ENCODE data around the gene CDK5. TPM values are rescaled to one million over a fixed set of nuclear protein-coding genes. Genes with fewer than 3 reads are reported as not detected.

Gene CDK5
- total and polyA plus RNA-seq, 9 of the 15 experiments (the other 6 are each of a cell fraction or from before 2014, with no cell fraction given): 3.2 to 38.0 (median 27.5) TPM

GRCh38 chr7:151078233-151079040, 20.7 kb upstream of the CDK5 start (continued):
- TF ChIP-seq ZNF395 (CRISPR knock-in tag; IDR thresholded peaks at IDR 0.05) (no peak), KDM5B (IDR thresholded peaks at IDR 0.05; ENCODE audit: insufficient replicate concordance, low read depth, low read length) (peak; percentile 17), ATF1 (CRISPR knock-in tag; IDR thresholded peaks at IDR 0.05) (no peak), ATF1 (tag; IDR thresholded peaks at IDR 0.05) (no peak), POLR2G (IDR thresholded peaks at IDR 0.05; ENCODE audit: low read depth, low read length) (peak; percentile 70), TOE1 (IDR thresholded peaks at IDR 0.05; ENCODE audit: borderline replicate concordance) (peak; percentile 59; the same call in 1 of the 2 replicates), TOE1 (CRISPR knock-in tag; IDR thresholded peaks at IDR 0.05; ENCODE audit: borderline replicate concordance, low read depth) (no peak), CBFA2T2 (conservative IDR thresholded peaks at IDR 0.05) (0 out of 2 replicates have a peak, but pooled peaks have one; percentile 16), PCBP1 (IDR thresholded peaks at IDR 0.05; ENCODE audit: low read depth, low read length, poor library complexity, severe bottlenecking) (peak; percentile 41), FOXK2 (conservative IDR thresholded peaks at IDR 0.05 in 1 of 2, IDR thresholded peaks at IDR 0.05 in 1 of 2; ENCODE audit: low read depth in 2 of 2) (peak in 1 of 2 experiments; percentile 64; a peak in 1 of 4 replicates), IRF1 (CRISPR knock-in tag; IDR thresholded peaks at IDR 0.05; ENCODE audit: borderline replicate concordance) (no peak), ELF4 (CRISPR knock-in tag; IDR thresholded peaks at IDR 0.05) (0 out of 2 replicates have a peak, but pooled peaks have one; percentile 19), MCM5 (IDR thresholded peaks at IDR 0.05; ENCODE audit: low read depth) (no peak), RBM22 (IDR thresholded peaks at IDR 0.05; ENCODE audit: low read depth, low read length, poor library complexity, severe bottlenecking) (peak; percentile 60)
- TF ChIP-seq, protein P1, sequence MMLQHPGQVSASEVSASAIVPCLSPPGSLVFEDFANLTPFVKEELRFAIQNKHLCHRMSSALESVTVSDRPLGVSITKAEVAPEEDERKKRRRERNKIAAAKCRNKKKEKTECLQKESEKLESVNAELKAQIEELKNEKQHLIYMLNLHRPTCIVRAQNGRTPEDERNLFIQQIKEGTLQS (IDR thresholded peaks at IDR 0.05): no peak
- TF ChIP-seq, protein P1 (CRISPR knock-in tag; conservative IDR thresholded peaks at IDR 0.05): 0 out of 2 replicates have a peak, but pooled peaks have one; percentile 29
- TF ChIP-seq, protein P2, sequence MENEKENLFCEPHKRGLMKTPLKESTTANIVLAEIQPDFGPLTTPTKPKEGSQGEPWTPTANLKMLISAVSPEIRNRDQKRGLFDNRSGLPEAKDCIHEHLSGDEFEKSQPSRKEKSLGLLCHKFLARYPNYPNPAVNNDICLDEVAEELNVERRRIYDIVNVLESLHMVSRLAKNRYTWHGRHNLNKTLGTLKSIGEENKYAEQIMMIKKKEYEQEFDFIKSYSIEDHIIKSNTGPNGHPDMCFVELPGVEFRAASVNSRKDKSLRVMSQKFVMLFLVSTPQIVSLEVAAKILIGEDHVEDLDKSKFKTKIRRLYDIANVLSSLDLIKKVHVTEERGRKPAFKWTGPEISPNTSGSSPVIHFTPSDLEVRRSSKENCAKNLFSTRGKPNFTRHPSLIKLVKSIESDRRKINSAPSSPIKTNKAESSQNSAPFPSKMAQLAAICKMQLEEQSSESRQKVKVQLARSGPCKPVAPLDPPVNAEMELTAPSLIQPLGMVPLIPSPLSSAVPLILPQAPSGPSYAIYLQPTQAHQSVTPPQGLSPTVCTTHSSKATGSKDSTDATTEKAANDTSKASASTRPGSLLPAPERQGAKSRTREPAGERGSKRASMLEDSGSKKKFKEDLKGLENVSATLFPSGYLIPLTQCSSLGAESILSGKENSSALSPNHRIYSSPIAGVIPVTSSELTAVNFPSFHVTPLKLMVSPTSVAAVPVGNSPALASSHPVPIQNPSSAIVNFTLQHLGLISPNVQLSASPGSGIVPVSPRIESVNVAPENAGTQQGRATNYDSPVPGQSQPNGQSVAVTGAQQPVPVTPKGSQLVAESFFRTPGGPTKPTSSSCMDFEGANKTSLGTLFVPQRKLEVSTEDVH (IDR thresholded peaks at IDR 0.05; ENCODE audit: low read depth, partially characterized antibody): peak; percentile 5
- TF ChIP-seq, protein P3, sequence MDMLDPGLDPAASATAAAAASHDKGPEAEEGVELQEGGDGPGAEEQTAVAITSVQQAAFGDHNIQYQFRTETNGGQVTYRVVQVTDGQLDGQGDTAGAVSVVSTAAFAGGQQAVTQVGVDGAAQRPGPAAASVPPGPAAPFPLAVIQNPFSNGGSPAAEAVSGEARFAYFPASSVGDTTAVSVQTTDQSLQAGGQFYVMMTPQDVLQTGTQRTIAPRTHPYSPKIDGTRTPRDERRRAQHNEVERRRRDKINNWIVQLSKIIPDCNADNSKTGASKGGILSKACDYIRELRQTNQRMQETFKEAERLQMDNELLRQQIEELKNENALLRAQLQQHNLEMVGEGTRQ (CRISPR knock-in tag; IDR thresholded peaks at IDR 0.05): peak; percentile 78
- TF ChIP-seq, protein P4, sequence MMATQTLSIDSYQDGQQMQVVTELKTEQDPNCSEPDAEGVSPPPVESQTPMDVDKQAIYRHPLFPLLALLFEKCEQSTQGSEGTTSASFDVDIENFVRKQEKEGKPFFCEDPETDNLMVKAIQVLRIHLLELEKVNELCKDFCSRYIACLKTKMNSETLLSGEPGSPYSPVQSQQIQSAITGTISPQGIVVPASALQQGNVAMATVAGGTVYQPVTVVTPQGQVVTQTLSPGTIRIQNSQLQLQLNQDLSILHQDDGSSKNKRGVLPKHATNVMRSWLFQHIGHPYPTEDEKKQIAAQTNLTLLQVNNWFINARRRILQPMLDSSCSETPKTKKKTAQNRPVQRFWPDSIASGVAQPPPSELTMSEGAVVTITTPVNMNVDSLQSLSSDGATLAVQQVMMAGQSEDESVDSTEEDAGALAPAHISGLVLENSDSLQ (IDR thresholded peaks at IDR 0.05): peak; percentile 41

All from K562 (cell line).